Right atrium auricular region (tissue), 2 donors: ENCODE measurements around the gene FCRL3. TPM values are rescaled to one million over a fixed set of nuclear protein-coding genes. Genes with fewer than 3 reads are reported as not detected.

Experiments
- DNase-seq: peaks from one replicate; pipeline ENCODE4 v3.0.0-alpha.2; 2019; ENCODE audit warnings: low spot score
- H3K27ac ChIP-seq, 2 donors: fragments of 200-600 bp; sonication (generic); 1 replicate in 1 of 2; 2 replicates in 1 of 2; pipeline ENCODE4 v1.5.1; 2016 to 2019
- H3K27me3 ChIP-seq, 2 donors: fragments of 200-600 bp; sonication (generic); one replicate each; pipeline versions ENCODE4 v1.5.1 to v1.6.0; 2017 to 2019
- H3K36me3 ChIP-seq: fragments of 200-600 bp; sonication (generic); one replicate; pipeline ENCODE4 v1.5.1; 2016
- H3K4me1 ChIP-seq, 2 donors: fragments of 200-600 bp; sonication (generic); one replicate each; pipeline versions ENCODE4 v1.5.1 to v1.6.0; 2017 to 2019
- H3K4me3 ChIP-seq, 2 donors: fragments of 200-600 bp; sonication (generic); 1 replicate in 1 of 2; 2 replicates in 1 of 2; pipeline ENCODE4 v1.5.1; 2017 to 2019; ENCODE audit warnings: mild to moderate bottlenecking in 1 of 2, moderate library complexity in 1 of 2
- H3K9me3 ChIP-seq, 2 donors: fragments of 200-600 bp; sonication (generic); one replicate each; pipeline ENCODE4 v1.5.1; 2019
- CTCF ChIP-seq, 2 donors: fragments of 200-600 bp; sonication (generic); IDR thresholded peaks; one replicate each; pipeline ENCODE4 v1.5.1; 2019; ENCODE audit warnings: antibody characterized with exemption in 2 of 2
- total RNA-seq, 2 donors: library from RNA; depleted of rRNA; stranded (reverse); fragments of >200 nt; gene quantifications; one replicate each; pipeline ENCODE4 v1.1.0, GENCODE V29; 2016

FCRL3 gene
- total RNA-seq, 2 donors from 2014 or later: not detected

- no peaks in the 10 kb centered on the region for H3K27me3 ChIP-seq
- H3K4me1 ChIP-seq: no peaks in the 10 kb centered on the region
- TF ChIP-seq CTCF (IDR thresholded peaks at IDR 0.05): no peak
- no peak overlapping the region for H3K27ac ChIP-seq
- no peaks in the 10 kb centered on the region for H3K36me3 ChIP-seq
- no peak for DNase-seq
- peaks cover 0 to 8% of the 10 kb centered on the region in 2 donors for H3K9me3 ChIP-seq
- no peak overlapping the region for H3K4me3 ChIP-seq
These were observed 24.6 kb upstream of the FCRL3 start for GRCh38 chr1:157725221-157725577.

- Histone ChIP-seq H3K4me1 (no peaks in the 10 kb centered on the region), H3K36me3 (no peaks in the 10 kb centered on the region), H3K9me3 (peaks cover 0 to 8% of the 10 kb centered on the region in 2 donors), H3K27ac (no peak overlapping the region), H3K4me3 (no peak overlapping the region), H3K27me3 (no peaks in the 10 kb centered on the region)
- no peak for DNase-seq
- TF ChIP-seq CTCF (IDR thresholded peaks at IDR 0.05): no peak
These were observed 24.1 kb upstream of the FCRL3 start for GRCh38 chr1:157724537-157725220.

GRCh38 chr1:157723157-157723556, 22.6 kb upstream of the FCRL3 start:
- no peak for DNase-seq
- Histone ChIP-seq H3K4me1 (no peaks in the 10 kb centered on the region), H3K4me3 (no peak overlapping the region), H3K36me3 (no peaks in the 10 kb centered on the region), H3K27ac (no peak overlapping the region), H3K9me3 (peaks cover 0 to 8% of the 10 kb centered on the region in 2 donors), H3K27me3 (no peaks in the 10 kb centered on the region)
- no peak for TF ChIP-seq CTCF (IDR thresholded peaks at IDR 0.05)

- Histone ChIP-seq H3K4me3 (no peak overlapping the region), H3K27ac (no peak overlapping the region), H3K27me3 (no peaks in the 10 kb centered on the region), H3K4me1 (no peaks in the 10 kb centered on the region), H3K9me3 (peaks cover 0 to 8% of the 10 kb centered on the region in 2 donors), H3K36me3 (no peaks in the 10 kb centered on the region)
- TF ChIP-seq CTCF (IDR thresholded peaks at IDR 0.05): no peak
- no peak for DNase-seq
These were observed 21.4 kb upstream of the FCRL3 start for GRCh38 chr1:157721985-157722384.

GRCh38 chr1:157715736-157716135, 15.2 kb upstream of the FCRL3 start:
- Histone ChIP-seq H3K27ac (no peak overlapping the region), H3K4me3 (no peak overlapping the region), H3K27me3 (no peaks in the 10 kb centered on the region), H3K9me3 (no peaks in the 10 kb centered on the region), H3K4me1 (no peaks in the 10 kb centered on the region), H3K36me3 (no peaks in the 10 kb centered on the region)
- no peak for DNase-seq
- no peak for TF ChIP-seq CTCF (IDR thresholded peaks at IDR 0.05)

- H3K27me3 ChIP-seq: no peaks in the 10 kb centered on the region
- TF ChIP-seq CTCF (IDR thresholded peaks at IDR 0.05): no peak
- no peak overlapping the region for H3K27ac ChIP-seq
- H3K4me1 ChIP-seq: no peaks in the 10 kb centered on the region
- no peaks in the 10 kb centered on the region for H3K36me3 ChIP-seq
- no peak for DNase-seq
- H3K9me3 ChIP-seq: no peaks in the 10 kb centered on the region
- H3K4me3 ChIP-seq: no peak overlapping the region
These were observed 11.2 kb upstream of the FCRL3 start for GRCh38 chr1:157711802-157712201.
